Measurements from ENCODE around the gene FNDC5.
A peak's percentile ranks its signal among the peaks of the same experiment; 100 is the strongest.

The FNDC5 gene

DNA sequence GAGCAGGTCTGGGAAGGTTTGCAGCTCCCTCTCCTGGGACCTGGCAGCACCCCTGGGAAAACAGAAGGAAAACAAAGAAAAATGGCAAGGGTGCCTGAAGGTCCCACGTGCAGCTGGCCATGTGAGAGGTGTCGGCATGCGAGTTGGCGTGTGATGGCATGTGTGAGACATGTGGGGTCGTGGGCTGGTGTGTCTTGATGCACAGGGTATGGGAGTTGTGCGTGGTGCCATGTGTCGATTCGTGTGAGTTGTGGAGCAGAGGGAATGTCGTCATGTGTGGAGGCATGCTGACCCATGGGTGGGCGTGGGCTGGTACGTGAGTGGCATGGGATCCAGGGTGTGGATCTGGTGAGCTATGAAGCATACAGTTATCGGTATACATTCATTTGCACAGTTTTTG, 16.9 kb upstream of the FNDC5 start:
- H3K4me3 ChIP-seq (replicated peaks; ENCODE audit: low read depth, low read length): no peak overlapping the region
- no peak for DNase-seq (ENCODE audit: low read depth)
- TF ChIP-seq, protein P1, sequence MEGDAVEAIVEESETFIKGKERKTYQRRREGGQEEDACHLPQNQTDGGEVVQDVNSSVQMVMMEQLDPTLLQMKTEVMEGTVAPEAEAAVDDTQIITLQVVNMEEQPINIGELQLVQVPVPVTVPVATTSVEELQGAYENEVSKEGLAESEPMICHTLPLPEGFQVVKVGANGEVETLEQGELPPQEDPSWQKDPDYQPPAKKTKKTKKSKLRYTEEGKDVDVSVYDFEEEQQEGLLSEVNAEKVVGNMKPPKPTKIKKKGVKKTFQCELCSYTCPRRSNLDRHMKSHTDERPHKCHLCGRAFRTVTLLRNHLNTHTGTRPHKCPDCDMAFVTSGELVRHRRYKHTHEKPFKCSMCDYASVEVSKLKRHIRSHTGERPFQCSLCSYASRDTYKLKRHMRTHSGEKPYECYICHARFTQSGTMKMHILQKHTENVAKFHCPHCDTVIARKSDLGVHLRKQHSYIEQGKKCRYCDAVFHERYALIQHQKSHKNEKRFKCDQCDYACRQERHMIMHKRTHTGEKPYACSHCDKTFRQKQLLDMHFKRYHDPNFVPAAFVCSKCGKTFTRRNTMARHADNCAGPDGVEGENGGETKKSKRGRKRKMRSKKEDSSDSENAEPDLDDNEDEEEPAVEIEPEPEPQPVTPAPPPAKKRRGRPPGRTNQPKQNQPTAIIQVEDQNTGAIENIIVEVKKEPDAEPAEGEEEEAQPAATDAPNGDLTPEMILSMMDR (IDR thresholded peaks at IDR 0.05; ENCODE audit: low read length, missing control alignments): no peak

DNA sequence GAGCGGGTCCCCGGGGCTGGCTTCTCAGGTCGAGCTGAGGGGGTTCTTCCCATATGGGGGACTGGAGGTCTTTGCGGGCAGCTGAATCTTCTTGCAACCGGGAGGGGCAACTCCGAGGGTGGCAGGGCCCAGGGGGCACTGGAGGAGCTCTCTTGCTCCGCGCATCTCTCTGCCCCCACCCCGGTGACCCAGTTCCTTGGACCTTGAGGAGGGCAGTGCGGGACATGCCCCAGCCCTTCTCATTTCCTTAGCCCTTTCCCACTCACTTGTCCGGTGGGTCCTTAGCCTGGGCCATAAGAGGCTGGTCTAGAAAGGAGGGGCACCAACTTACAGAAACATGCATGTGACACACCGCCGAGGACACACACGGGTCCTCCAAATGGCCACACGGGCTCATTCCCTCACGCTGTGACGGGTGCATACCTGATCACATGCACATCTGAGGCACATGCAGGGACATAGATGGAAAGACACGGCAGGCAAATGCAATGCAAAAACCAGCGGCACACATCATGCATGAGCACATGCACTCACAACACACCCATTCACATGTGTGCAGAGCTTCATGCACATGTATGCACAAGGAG, 16.2 kb upstream of the FNDC5 start:
- DNase-seq (ENCODE audit: low read depth): no peak
- no peak overlapping the region for H3K4me3 ChIP-seq (replicated peaks; ENCODE audit: low read depth, low read length)
- TF ChIP-seq, protein P1 (IDR thresholded peaks at IDR 0.05; ENCODE audit: low read length, missing control alignments): no peak

DNA sequence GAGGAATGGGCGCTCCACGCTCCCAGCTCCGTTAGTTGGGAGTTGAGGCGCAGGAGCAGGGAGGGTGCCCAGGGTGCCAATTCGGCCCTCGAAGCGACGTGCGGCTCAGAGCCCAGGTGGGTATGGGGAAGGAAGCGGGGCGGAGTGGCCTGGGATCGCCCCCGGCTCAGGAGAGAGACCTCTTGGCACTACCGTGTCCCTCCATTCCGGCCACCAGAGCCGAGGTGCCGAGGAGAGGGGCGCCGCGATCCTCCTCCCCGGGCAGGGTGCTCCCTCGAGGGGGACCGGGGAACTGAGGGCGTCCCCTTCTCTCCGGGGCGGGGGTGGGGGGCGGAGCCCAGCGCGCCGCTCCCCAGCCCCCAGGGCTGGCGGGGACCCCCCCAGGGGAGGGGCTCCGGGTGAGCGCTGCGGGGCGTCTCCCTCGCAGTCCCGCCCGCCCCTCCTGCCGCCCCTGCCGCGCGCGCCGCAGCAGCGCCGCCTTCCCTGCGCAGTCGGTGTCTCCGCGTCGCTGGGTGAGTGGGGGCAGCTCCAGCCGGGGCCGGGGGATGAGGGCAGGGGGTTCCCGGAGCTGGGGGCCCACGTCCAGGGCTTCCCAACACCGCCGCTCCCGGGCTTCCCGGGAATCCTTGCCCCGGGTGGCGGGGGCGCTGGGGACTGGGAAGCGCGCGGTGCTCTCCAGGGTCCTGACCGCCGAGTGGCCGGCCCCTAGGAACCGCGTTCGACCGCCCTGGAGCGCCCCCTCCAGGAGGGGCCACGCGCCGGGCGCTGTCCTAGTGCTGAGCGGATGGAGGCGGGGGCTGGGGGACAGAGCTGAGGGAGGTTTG, 15.5 kb upstream of the FNDC5 start, which contains the start of gene HPCA:
Gene HPCA, plus strand, starts transcription at position 488 of the 824 bp plus-strand sequence. CDS start 2,408 bp downstream, outside the sequence.
- peak; percentile 58 for DNase-seq (ENCODE audit: low read depth)
- TF ChIP-seq, protein P1 (IDR thresholded peaks at IDR 0.05; ENCODE audit: low read length, missing control alignments): peak; percentile 59
- H3K4me3 ChIP-seq (replicated peaks; ENCODE audit: low read depth, low read length): no peak within 1 kb of the TSS

DNA sequence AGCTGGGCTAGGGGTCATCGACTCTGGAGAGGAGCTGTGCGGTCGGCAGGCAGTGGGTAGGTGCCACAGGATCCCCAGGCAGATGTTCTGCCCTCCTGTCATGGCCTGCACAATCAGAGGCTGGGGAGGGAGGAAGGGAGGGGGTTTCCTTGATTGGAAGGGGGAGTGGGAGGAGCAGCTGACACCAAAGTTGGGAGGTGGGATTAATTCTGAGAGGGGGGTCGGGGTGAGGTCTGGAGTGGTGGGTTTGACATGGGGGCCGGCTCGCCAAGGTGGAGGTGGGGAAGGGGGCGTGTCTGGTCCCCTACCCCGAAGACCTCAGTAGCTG, 14.9 kb upstream of the FNDC5 start:
- DNase-seq (ENCODE audit: low read depth): no peak
- TF ChIP-seq, protein P1 (IDR thresholded peaks at IDR 0.05; ENCODE audit: low read length, missing control alignments): no peak
- no peak overlapping the region for H3K4me3 ChIP-seq (replicated peaks; ENCODE audit: low read depth, low read length)

DNA sequence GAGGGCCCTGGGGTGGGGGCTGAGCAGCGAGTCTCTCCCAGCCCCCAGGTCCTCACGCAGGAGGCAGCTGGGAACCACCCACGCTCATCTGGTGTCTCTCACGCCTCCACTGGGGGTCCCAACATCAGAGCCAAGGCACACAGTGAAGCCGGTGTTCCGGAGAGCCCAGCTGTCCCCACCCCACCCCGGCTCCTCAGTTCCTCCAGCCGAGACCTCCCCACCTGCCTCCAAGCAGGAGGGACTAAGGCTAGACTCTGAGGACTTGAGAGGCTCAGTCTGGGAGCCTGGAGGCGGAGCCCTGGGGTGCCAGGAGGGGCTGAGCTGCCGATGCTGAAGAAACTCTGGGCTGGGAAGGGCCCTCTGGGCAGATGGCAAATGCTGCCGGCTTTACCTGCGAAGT, 14.0 kb upstream of the FNDC5 start:
- no peak overlapping the region for H3K4me3 ChIP-seq (replicated peaks; ENCODE audit: low read depth, low read length)
- TF ChIP-seq, protein P1 (IDR thresholded peaks at IDR 0.05; ENCODE audit: low read length, missing control alignments): no peak
- DNase-seq (ENCODE audit: low read depth): no peak

DNA sequence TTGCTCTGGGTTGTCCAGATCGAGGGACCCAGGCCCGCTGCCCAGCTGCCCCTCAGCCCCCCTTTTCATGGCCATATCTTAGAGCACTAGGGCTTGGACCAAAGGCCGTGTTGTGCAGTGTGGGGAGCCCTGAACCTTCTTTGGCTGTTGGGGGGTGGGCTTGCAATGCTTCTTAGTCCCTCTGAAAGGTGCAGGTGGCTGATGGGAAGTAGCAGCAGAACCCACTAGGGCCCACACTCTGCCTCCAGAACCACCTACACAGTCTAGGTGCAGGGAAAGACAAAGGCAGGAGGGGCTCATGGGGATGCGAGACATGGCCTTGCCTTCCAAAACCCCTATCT, 13.3 kb upstream of the FNDC5 start:
- DNase-seq (ENCODE audit: low read depth): no peak
- TF ChIP-seq, protein P1 (IDR thresholded peaks at IDR 0.05; ENCODE audit: low read length, missing control alignments): no peak

More for the DNA sequence above, 13.3 kb upstream of the FNDC5 start:
- H3K4me3 ChIP-seq (replicated peaks; ENCODE audit: low read depth, low read length): no peak overlapping the region
